GM19328 (cell line): Measurements from ENCODE around the gene ACSL1.

ENCODE experiments used
- ATAC-seq: cut with Tn5 transposase; IDR thresholded peaks from one replicate; pipeline ENCODE4 v1.9.1; 2021; ENCODE audit warnings: mild to moderate bottlenecking, moderate library complexity; ENCODE audit not compliant: unreplicated experiment

The ACSL1 gene

DNA sequence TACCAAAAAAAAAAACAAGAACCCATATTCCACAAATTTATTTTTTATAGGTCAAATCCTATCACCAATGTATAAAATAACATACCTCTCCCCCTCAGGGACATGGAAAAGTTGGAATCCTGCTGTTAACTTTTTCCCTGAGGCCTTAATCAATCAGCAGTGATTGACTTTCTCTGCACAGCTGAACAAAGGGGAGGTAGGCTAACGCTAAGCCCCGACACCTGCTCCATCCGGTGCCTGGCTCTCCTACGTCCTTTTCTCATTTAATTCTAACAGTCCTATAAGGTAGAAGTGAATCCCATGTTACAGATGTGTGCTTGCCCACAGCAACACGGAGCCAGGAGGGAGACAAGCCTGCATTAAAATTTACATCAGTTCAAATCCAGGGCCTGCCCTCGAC is 94.7 kb downstream of the ACSL1 start:
- no peak for ATAC-seq

DNA sequence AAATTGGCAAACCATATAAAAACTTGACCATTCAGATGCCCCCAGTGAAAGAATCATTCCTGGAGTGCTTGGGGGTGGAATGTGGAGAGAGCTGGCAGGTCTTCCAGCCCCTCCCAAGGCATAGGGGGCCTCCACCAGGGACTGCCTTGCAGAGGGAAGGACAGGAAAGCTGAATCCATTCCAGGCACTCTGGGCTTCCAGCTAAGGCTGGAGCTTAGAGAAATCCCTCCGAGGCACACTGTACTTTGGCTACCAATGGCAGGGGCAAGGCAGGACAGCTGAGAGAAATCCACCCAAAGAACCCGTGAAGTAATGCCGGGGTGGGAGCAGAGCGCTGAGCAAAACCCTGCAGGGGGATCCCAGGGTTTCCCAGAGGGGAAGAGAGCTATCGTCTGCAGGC is 95.8 kb downstream of the ACSL1 start:
- ATAC-seq: no peak

DNA sequence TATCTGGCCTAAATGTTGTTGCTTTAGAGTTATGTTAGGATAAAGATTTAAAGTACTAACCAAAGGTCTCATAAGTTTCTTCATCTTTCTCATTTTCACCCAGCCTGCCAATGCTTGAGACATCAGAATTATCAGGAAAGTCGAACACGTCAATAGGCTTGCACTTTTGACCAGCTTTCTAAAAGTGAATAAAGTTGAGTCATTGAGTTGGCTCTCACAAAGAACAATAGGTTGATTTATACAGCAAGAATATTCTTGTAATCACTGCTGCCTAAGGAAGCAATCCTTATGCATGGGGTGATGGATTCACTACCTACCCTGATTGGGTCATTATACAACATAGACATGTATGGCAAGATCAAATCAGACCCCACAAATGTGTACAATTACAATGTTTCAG is 96.9 kb downstream of the ACSL1 start:
- ATAC-seq: no peak

DNA sequence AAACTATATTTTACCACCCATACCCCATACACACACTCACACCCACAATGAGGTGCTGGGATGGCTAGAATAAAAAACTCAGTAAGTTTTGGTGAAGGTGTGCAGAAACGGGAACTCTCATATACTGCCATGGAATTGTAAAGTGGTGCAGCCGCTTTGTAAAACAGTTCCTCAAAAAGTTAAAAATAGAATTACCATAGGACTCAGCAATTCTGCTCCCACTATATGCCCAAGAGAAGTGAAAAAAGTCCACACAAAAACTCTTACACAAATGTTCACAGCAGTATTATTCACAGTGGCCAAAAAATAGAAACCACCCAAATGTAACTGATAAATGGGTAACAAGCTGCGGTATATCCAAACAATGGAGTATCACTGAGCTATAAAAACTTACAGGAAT is 98.3 kb downstream of the ACSL1 start:
- no peak for ATAC-seq

DNA sequence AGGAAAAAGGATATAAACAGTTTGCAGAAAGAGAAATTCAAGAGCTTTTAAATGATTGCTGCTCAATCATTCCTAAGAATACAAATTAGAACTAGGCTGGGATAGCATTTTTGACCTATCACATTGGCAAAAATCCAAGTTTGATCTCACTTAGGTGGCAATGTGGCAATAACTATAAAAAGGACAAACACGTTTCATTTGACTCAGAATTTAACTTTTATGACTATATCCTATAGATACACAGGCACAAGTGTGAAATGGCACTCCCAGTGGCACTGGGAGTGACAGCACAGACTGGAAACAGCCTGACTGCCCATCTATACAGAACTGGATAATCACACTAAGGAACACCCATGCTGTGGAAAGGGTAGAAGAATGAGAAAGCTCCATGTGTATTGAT is 103.0 kb downstream of the ACSL1 start:
- ATAC-seq: no peak

DNA sequence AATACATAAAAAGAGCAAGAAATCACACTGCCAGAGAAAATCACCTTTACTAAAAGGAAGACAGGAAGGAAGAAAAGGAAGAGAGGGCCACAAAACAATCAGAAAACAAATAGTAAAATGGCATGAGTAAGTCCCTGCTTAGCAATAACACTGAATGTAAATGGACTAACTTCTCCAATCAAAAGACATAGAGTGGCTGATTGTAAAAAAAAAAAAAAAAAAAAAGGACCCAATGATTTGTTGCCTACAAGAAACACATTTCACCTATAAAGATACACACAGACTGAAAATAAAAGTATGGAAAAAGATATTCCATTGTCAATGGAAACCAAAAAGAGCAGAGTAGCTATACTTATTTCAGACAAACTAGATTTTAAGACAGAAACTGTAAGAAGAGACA is 104.5 kb downstream of the ACSL1 start:
- no peak for ATAC-seq

DNA sequence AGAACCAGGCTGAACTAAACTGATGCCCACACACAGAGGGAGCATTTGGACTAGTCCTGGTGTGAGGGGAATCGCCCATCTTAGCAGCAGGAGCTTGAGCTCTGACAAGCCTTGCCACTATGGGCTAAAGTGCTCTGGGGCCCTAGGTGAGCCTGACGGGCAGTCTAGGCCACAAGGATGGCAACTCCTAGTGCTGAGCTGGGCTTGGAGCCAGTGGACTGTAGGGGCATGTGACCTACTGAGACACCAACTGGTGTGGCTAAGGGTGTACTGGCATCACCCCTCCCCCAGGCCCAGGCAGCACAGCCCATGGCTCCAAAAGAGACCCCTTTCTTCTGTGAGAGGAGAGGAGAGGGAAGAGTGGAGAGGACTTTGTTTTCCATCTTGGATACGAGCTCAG is 106.4 kb downstream of the ACSL1 start:
- ATAC-seq: no peak

DNA sequence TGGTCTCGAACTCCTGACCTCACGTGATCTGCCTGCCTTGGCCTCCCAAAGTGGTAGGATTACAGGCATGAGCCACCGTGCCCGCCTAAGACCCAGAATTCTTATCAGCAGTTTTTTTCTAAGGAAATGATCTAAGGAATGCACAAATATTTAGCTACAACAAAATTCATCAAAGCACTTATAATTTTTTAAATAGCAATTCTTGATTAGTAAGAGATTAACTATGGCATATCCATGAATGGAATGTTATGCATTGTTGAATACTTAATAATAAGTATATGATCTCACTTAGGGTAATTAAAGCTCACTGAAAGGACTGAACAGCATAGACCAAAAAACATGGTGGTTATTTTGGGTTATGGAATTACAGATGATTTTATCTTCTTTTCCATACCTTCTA is 110.2 kb downstream of the ACSL1 start:
- no peak for ATAC-seq

DNA sequence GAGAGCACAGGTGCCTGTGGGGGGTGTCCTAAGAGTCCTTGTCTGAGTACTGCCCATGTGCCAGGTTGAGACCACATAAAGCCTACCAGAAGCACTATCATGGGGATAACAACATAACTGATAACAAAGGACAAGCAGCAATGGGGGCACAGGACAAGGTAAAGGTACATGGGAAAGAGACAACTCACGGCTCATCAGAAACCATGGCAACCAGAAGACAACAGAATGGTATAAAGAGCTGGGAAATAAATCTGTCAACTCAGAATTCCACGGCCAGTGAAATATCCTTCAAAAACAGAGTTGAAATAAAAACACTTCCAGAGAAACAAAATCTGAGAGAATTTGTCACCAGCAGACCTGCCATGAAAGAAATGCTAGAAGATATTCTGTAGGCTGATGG is 111.9 kb downstream of the ACSL1 start:
- no peak for ATAC-seq

DNA sequence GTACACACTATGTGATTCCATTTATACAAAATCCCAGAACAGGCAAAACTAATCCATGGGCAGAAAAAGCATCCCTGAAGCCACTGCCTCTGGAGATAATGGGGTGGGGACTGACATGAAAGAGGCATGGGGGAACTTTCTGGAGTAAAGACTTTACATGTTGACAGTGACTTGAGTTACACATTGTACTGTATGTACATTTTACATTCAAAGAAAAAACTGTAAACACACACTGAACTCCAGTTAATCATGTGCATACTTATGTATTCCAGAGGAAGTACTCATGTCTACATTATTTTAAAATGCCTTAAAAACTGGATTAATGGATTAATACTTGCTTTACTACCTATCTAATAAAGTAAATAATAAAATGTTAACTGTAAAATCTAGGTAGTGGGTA is 113.4 kb downstream of the ACSL1 start:
- no peak for ATAC-seq

DNA sequence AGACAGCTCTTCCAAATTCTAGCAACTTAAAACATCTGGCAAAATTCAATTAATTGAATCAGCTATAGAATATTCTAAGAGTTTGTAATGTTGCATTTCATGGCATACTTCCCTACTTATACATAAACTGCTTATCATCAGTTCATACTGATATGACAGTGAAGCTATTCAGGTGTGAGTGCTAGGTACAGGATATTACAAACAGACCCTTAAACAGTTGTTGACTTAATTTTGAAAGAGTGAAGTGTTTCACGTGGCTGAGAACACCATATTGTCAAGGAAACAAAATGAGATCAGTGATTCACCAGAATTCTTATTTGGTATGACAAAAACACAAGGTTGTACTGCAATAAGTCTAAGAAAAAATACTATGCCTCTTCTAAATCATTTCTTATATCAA is 119.3 kb downstream of the ACSL1 start:
- ATAC-seq: no peak

DNA sequence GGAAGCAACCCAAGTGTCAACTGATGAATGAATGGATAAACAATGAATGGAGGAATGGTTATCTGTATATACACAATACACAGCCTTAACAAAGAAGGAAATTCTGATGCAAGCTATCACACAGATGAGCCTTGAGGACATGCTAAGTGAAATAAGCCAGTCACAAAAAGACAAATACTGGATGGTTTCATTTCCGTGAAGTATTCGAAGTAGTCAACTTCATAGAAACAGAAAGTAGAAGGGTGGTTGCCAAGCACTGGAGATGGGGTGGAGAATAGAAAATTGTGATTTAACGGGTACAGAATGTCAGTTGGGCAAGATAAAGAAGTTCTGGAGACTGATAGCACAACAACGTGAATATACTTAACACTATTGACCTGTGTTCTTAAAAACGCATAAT is 120.1 kb downstream of the ACSL1 start:
- ATAC-seq: no peak
